ENCODE data around the gene SELPLG. TPM values are rescaled to one million over a fixed set of nuclear protein-coding genes. Genes with fewer than 3 reads are reported as not detected.

The SELPLG gene
- total RNA-seq, 1 donor from 2014 or later = 5.8 TPM

GRCh38 chr12:108614041-108614440, 19.7 kb downstream of the SELPLG start:
- Histone ChIP-seq H3K79me2 (ENCODE audit: insufficient read depth, low read length) (no peaks in the 10 kb centered on the region), H2AFZ (ENCODE audit: low read depth, low read length) (no peak overlapping the region), H3K4me2 (ENCODE audit: low read length) (no peak overlapping the region), H3K4me1 (ENCODE audit: insufficient read depth, low read length) (peaks cover 31% of the 10 kb centered on the region), H3K36me3 (ENCODE audit: insufficient read depth, low read length) (no peaks in the 10 kb centered on the region), H3K9ac (ENCODE audit: low read length) (no peak overlapping the region), H3K4me3 (ENCODE audit: insufficient read depth, low read depth, low read length) (no peak overlapping the region), H3K9me3 (ENCODE audit: insufficient read depth, low read depth, low read length) (peaks cover 4% of the 10 kb centered on the region), H4K20me1 (ENCODE audit: insufficient read depth, low read length) (no peaks in the 10 kb centered on the region), H3K27me3 (ENCODE audit: insufficient read depth, low read length) (no peaks in the 10 kb centered on the region), H3K27ac (ENCODE audit: low read depth, low read length) (no peak overlapping the region)
- Mint-ChIP-seq H3K27ac (ENCODE audit: unreplicated experiment) (no peak overlapping the region), H3K4me1 (ENCODE audit: low read depth, unreplicated experiment) (peaks cover 30% of the 10 kb centered on the region), H3K27me3 (ENCODE audit: low read depth, unreplicated experiment) (no peaks in the 10 kb centered on the region), H3K9me3 (ENCODE audit: unreplicated experiment) (peaks cover 5% of the 10 kb centered on the region), H3K4me3 (ENCODE audit: unreplicated experiment) (no peak overlapping the region), H3K36me3 (ENCODE audit: low read depth, unreplicated experiment) (peaks cover 6% of the 10 kb centered on the region)
- DNase-seq (ENCODE audit: low read depth) = no peak
- no peak for FAIRE-seq
- TF ChIP-seq, protein P1, sequence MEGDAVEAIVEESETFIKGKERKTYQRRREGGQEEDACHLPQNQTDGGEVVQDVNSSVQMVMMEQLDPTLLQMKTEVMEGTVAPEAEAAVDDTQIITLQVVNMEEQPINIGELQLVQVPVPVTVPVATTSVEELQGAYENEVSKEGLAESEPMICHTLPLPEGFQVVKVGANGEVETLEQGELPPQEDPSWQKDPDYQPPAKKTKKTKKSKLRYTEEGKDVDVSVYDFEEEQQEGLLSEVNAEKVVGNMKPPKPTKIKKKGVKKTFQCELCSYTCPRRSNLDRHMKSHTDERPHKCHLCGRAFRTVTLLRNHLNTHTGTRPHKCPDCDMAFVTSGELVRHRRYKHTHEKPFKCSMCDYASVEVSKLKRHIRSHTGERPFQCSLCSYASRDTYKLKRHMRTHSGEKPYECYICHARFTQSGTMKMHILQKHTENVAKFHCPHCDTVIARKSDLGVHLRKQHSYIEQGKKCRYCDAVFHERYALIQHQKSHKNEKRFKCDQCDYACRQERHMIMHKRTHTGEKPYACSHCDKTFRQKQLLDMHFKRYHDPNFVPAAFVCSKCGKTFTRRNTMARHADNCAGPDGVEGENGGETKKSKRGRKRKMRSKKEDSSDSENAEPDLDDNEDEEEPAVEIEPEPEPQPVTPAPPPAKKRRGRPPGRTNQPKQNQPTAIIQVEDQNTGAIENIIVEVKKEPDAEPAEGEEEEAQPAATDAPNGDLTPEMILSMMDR (IDR thresholded peaks at IDR 0.05; ENCODE audit: insufficient read depth, low read depth, low read length) = no peak
- TF ChIP-seq EZH2 (IDR thresholded peaks at IDR 0.05; ENCODE audit: insufficient read depth, low read length) = no peak

GRCh38 chr12:108613548-108613947, 20.1 kb downstream of the SELPLG start:
- no peaks in the 10 kb centered on the region for H3K27me3 Mint-ChIP-seq (ENCODE audit: low read depth, unreplicated experiment)
- no peak for DNase-seq (ENCODE audit: low read depth)
- Histone ChIP-seq H3K27me3 (ENCODE audit: insufficient read depth, low read length) (no peaks in the 10 kb centered on the region), H3K36me3 (ENCODE audit: insufficient read depth, low read length) (no peaks in the 10 kb centered on the region), H2AFZ (ENCODE audit: low read depth, low read length) (no peak overlapping the region), H3K4me1 (ENCODE audit: insufficient read depth, low read length) (peaks cover 31% of the 10 kb centered on the region), H3K4me2 (ENCODE audit: low read length) (no peak overlapping the region), H4K20me1 (ENCODE audit: insufficient read depth, low read length) (no peaks in the 10 kb centered on the region), H3K4me3 (ENCODE audit: insufficient read depth, low read depth, low read length) (no peak overlapping the region), H3K9ac (ENCODE audit: low read length) (no peak overlapping the region), H3K27ac (ENCODE audit: low read depth, low read length) (no peak overlapping the region), H3K79me2 (ENCODE audit: insufficient read depth, low read length) (no peaks in the 10 kb centered on the region), H3K9me3 (ENCODE audit: insufficient read depth, low read depth, low read length) (peaks cover 4% of the 10 kb centered on the region)
- peak overlapping the region; percentile 47 for H3K27ac Mint-ChIP-seq (ENCODE audit: unreplicated experiment)
- TF ChIP-seq EZH2 (IDR thresholded peaks at IDR 0.05; ENCODE audit: insufficient read depth, low read length) = no peak
- TF ChIP-seq, protein P1 (IDR thresholded peaks at IDR 0.05; ENCODE audit: insufficient read depth, low read depth, low read length) = no peak
- peaks cover 28% of the 10 kb centered on the region for H3K4me1 Mint-ChIP-seq (ENCODE audit: low read depth, unreplicated experiment)
- no peak overlapping the region for H3K4me3 Mint-ChIP-seq (ENCODE audit: unreplicated experiment)
- H3K9me3 Mint-ChIP-seq (ENCODE audit: unreplicated experiment) = peaks cover 5% of the 10 kb centered on the region
- FAIRE-seq = no peak
- H3K36me3 Mint-ChIP-seq (ENCODE audit: low read depth, unreplicated experiment) = peaks cover 6% of the 10 kb centered on the region

DNA sequence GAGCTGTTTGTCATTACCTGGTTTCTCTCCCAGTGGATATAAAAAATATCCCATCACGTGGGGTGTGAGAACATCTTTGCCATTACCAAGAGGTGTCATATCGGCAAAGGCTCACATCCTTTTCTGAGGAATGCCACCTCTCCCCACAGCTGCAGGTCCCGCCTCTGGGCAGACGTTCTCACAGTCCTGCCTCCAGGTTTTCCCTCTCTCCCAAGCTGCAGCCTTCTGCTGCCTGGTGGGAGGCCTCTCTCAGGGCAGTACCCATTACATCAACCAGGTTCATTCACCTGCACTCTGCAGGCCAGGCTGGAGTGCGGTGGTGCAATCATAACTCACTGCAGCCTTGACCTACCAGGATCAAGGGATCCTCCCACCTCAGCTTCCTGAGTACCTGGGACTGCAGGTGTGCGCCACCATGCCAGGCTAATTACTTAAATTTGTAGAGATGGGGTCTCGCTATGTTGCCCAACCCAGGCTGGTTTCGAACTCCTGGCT, 20.9 kb downstream of the SELPLG start:
- H3K4me1 ChIP-seq (ENCODE audit: insufficient read depth, low read length) = peaks cover 31% of the 10 kb centered on the region
- FAIRE-seq (no peak), DNase-seq (ENCODE audit: low read depth) (peak; percentile 22)
- no peak overlapping the region for H2AFZ ChIP-seq (ENCODE audit: low read depth, low read length)
- no peak overlapping the region for H3K9ac ChIP-seq (ENCODE audit: low read length)
- H3K4me3 Mint-ChIP-seq (ENCODE audit: unreplicated experiment) = no peak overlapping the region
- peak overlapping the region; percentile 13 for H3K4me2 ChIP-seq (ENCODE audit: low read length)
- H3K4me1 Mint-ChIP-seq (ENCODE audit: low read depth, unreplicated experiment) = peaks cover 26% of the 10 kb centered on the region
- H3K27ac ChIP-seq (ENCODE audit: low read depth, low read length) = peak overlapping the region; percentile 62
- H3K9me3 Mint-ChIP-seq (ENCODE audit: unreplicated experiment) = peaks cover 5% of the 10 kb centered on the region
- no peaks in the 10 kb centered on the region for H3K27me3 ChIP-seq (ENCODE audit: insufficient read depth, low read length)
- H3K27ac Mint-ChIP-seq (ENCODE audit: unreplicated experiment) = no peak overlapping the region
- no peaks in the 10 kb centered on the region for H3K36me3 ChIP-seq (ENCODE audit: insufficient read depth, low read length)
- no peak for TF ChIP-seq EZH2 (IDR thresholded peaks at IDR 0.05; ENCODE audit: insufficient read depth, low read length)
- TF ChIP-seq, protein P1 (IDR thresholded peaks at IDR 0.05; ENCODE audit: insufficient read depth, low read depth, low read length) = no peak
- no peak overlapping the region for H3K4me3 ChIP-seq (ENCODE audit: insufficient read depth, low read depth, low read length)
- peaks cover 4% of the 10 kb centered on the region for H3K9me3 ChIP-seq (ENCODE audit: insufficient read depth, low read depth, low read length)
- H3K79me2 ChIP-seq (ENCODE audit: insufficient read depth, low read length) = no peaks in the 10 kb centered on the region
- H4K20me1 ChIP-seq (ENCODE audit: insufficient read depth, low read length) = no peaks in the 10 kb centered on the region
- H3K27me3 Mint-ChIP-seq (ENCODE audit: low read depth, unreplicated experiment) = no peaks in the 10 kb centered on the region
- H3K36me3 Mint-ChIP-seq (ENCODE audit: low read depth, unreplicated experiment) = peaks cover 6% of the 10 kb centered on the region

Data from astrocyte (in vitro differentiated cells and primary cell).